GM18873 (cell line): Measurements from ENCODE around the gene HK2.
"Not testable (repeated sequence)": the region's sequence is repeated elsewhere in the genome, so short reads cannot be mapped to it uniquely, and the experiment has no call there.

Experiments used
- ATAC-seq: cut with Tn5 transposase; IDR thresholded peaks from one replicate; pipeline ENCODE4 v1.9.1; 2021; ENCODE audit warnings: mild to moderate bottlenecking, moderate library complexity, moderate number of reproducible peaks; ENCODE audit not compliant: unreplicated experiment, low FRiP score

The HK2 gene

DNA sequence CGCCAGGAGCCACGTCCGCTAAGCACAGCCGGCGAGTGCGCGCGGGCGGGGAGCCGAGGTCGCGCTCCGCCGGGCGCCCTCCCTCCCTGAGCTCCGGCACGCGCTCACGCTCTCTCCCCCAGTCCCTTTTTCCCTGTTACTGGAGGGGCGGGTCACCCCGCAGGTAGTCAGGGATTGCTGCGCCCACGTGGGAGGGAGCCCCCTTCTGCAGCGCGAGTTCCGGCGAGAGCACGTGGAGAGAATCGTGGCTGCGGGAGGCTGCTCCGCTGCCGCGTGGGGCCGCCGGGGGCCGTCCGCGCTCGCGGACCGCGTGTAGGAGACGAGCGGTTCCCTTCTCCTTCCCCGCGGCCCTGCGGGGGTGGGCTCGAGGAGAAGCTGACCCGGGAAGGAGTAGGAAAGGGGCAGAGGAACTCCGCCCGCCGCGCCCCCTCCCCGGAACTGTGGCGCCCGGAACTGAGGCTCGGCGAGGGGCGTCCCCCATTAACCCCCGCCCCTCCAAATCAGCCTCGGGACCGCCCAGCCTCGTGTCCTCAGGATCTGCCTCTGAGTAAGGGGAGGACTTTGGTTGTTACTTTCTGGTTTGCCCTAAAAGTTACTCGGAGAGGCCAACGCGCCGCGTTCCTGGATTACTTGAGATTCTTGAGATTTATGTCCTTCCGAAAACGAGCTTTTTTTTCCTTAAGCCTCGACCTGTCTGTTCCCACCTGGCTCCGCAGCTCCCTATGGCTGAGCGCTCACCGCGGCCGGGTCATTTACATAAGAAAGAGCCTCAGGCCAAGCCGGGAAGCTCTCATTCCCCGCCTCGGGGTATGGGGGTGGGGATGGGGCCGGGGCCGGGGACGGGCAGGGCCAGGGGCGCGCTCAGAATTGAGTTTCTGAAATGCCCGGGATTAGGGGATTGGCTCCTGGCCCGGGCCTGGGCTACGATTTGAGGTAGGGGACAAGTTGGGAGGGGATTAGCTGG lies 1.1 kb downstream of the HK2 start:
- ATAC-seq, result peak; percentile 42

DNA sequence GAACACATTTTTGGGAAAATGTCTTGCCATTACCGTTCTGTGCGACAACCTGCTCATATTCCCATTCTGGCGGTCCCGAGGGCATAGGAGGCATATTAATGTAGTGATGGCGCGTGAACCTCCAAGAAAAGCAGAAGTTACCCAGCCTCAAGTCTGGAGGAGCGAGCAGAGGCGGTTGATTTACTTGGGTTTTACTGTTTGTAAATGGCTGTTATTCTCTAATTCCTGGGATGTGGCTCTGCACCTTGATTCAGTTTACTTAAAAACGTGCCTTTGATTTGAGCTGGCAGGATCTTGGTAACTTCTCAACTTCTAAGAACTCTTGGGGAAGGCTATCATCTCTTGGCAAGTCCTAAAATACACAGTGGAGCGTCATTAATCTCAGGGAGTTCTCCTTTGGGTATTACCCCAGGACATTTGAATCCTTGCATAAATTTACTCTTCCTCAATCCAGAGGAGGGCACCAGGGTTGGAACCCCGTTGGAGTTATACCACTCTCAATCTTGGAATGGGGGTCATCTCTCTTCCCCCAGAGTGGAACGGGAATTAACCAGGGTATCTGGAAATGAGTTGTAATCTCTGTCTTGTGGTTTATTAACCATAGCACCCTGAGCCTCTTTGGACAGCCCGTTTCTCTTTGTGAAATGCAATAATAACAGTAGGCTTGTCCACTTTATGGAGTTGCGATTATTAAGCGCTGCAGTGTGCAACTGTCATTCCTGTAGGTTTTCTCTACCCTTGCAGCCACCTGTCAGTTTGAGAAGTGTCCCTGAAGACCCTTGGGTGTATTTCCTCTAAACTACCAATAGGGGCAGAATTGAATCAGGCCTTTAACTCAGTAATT lies 2.1 kb downstream of the HK2 start:
- ATAC-seq, result no peak

DNA sequence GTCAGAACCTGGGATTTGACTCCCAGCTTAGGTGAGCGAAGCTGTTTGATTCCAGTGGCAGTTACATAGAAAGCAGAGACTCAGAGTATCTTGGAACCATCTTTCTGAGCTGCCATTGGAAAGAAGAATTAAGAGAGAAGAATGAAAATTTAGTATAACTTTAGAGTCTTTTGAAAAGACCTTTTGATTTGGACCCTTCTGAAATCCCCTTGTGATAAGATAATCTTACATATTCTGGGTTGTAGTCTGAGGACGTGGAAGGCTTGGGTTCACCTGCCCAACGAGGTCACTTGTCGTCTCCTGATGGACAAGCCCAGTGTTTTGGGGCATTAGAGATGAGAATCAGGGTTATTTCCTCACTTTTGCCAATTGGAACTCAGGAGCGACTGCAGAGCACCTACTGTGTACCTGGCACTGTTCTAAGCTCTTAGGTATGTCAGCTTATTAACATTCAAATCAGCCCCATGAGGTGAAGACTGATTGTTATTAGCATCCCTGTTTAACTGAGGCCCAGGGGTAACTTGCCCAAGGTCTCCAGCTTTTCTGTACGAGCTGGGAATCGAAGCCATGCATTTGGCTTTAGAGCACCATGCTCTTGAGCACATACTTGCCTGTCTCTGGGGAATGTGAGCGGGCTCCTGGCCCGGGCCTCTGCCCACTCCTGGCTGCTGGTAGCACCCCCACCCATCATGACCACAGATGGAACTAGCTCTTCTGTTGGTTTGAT lies 2.9 kb downstream of the HK2 start:
- no peak for ATAC-seq

DNA sequence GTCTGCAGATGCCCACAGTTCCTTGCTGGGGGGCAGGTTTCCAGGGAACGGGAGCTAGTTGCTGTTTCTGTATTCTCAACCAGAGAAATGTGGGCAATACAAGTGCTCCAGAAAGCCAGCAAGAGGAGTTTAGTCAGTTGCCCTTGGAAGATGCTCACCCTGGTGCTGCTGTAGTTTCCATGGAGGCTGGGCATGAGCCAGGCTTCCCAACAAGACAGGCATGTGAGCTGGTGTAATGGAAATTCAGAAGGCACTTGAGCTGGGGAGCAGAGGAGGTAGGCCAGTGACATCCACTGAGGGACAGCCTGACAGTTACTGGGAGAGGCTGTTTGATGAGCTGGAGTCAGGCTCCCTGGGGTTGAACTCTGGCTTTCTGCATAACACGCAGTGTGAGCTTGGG lies 7.7 kb downstream of the HK2 start:
- no peak for ATAC-seq

DNA sequence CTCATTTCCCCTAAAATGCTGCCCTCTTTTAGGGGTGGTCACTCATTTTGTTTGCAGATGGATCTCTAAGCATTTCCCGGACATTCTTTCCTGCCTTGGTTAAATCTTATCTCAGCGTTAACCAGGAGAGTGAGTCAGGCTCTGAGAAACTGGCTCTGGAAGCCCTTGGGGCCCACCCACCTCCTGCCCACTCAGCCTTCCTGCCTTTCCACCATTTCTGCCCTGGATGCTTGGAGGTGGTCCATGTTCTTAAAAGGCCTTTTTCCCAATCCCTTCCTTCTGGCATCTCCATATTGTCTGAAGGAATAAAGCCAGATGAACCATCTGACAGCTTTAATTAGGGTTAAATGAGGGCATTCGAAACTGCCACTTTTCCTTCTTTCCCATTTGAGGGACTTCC lies 9.5 kb downstream of the HK2 start:
- ATAC-seq, result no peak

DNA sequence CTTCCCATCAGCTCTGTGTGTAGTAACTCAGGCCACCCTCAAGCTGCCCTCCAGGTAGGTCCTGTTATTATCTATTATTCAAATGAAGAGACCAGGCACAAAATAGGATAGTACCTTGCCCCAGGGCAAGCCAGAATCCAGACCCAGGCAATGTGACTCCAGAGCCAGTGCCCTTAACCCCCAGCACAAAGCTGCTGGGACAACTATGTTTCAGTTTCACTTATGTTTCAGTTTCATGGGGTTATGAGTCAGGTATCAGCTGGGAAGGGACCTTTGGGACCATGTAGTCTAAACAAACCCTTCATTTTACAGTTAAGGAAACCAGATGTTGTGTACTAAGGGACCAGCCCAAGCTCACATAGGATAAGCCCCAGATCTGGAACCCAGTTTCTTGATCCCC lies 10.0 kb downstream of the HK2 start:
- ATAC-seq, result peak; percentile 93

DNA sequence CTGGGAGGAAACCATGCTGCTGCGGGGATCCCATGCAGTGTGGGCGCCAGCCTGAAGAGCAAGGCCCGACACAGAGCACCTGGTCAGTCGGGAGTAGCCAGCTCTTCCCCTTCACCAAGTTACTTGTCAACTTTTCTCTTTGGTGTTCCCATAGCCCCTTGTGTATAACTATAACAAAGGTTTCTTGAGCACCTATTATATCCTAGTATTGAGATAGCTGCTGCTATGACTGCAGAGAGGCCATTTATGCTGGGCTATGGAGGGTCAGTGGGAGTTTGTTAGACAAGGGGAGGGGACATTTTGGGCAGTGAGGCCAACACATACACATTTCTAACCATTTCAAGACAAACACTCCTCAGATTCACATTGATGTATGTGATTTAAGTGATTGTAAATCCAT lies 10.8 kb downstream of the HK2 start:
- no peak for ATAC-seq

DNA sequence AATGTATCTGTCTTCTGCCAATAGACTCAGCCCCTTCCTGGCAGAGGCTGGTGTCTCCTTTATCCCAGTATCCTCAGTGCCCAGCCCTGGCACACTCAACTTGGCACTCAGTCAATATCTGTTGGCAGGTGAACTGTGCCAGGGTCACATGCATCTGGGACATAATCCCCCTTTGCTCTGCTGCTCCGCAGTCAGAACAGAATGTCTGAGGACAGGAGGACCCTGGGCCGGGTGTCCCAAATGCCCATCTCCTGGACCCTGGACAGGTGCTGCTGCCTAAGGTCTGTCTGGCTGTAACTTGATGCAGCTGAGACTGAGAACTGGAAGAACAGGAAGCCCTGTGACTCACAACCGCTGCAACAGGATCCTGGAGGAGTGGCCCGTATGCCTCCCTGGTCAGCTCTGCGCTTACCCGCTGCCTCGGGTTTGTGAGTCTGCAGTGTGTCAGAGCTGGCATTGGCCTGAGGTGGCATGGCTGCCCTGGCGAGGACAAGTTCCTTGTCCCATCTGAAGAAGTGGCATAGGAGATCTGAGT lies 11.4 kb downstream of the HK2 start:
- no peak for ATAC-seq

DNA sequence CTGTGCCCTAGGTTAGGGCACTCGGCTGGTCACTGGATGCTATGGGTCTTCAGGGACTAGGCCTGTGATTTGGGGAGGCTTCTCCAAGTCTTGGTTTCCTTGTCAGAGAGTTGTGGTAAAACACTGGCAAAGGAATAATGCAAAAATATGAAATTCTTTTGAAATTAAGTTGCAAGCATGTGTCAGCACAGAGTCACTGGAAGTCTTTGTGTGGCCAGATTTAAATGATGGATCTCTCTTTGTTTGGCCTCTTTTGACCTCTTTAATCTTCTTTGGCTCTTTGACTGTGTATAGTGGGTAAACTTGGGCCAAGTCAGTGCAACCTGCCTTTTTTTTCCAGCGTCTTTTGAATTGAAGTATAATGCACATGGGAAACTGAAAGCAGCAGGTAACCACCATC lies 12.1 kb downstream of the HK2 start:
- ATAC-seq, result no peak

DNA sequence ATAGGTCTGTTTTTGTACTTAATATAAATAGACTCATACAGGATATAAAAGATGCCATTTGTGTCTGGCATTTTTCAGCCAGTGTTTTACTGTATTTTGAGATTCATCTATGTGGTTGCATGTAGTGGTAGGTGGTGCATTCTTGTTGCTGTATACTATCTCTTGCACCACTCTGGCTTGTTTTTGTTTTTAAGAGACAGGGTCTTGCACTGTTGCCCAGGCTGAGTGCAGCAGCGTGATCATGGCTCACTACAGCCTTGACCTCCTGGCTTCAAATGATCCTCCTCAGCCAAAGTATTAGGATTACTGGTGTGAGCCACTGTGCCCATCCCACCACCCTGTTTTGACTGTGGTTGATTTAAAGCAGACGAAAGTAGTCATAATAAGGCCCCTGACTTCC lies 12.6 kb downstream of the HK2 start:
- ATAC-seq, result no peak

DNA sequence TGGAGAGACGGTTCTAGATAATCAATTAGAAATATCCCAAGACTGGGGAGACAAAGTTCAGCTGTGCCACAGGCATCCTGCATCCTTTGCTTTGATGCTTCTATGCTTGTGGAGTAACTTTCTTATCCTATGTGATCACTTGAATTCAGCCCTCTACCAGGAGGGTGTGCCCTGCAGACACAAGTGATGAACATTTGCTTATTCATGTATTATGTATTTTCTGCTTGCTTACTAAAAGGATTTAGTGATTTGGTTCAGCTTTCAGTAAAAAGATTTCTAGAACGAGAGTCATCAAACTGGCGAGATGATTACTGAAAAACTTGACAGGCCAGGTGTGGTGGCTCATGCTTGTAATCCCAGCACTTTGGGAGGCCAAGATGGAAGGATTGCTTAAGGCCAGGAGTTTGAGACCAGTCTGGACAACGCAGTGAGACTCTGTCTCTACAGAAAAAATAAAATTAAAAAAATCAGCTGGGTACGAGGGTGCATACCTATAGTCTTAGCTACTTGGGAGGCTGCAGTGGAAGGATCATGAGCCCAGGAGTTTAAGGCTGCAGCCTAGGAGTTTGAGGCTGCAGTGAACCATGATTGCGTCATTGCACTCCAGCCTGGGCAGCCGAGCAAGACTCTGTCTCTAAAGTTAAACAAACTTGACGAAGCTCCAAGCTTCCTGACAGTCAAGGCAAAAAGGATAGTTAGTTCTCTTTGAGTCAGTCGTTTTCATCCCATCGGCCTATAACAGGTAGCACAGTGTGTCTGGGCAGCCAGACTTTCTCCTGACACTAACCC lies 13.3 kb downstream of the HK2 start:
- ATAC-seq, result no peak

DNA sequence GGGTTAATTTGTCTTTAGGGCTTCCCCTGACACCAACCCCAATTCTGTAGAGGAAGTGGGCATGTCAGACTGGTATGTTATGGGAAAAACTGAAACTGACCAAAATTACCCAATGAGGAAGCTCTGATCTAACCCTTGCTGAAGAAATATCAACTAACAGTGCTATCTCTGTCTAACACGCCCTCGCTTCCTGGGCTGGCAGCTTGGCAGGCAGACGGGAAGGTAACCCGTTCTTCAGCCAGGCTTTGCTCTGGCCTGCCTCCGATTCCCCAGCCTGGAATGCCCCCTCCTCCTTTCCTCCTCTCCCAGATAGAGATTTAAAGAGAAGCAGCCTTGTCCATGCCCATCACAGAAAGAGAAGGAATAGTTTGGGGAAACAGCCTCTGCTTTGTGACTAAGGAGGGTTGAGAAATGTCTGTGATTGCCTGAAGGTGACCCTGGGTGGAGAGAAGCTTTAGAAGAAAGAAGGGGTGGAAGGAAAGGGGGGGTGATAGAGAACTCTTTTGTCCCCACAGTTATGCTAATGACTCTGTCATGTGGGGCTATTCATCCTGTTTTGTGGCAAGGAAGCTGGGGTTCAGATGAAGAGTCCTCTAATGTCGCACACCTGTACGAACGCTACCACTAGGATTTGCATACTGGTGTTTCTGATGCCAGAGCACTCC lies 15.4 kb downstream of the HK2 start:
- peak; percentile 85 for ATAC-seq

DNA sequence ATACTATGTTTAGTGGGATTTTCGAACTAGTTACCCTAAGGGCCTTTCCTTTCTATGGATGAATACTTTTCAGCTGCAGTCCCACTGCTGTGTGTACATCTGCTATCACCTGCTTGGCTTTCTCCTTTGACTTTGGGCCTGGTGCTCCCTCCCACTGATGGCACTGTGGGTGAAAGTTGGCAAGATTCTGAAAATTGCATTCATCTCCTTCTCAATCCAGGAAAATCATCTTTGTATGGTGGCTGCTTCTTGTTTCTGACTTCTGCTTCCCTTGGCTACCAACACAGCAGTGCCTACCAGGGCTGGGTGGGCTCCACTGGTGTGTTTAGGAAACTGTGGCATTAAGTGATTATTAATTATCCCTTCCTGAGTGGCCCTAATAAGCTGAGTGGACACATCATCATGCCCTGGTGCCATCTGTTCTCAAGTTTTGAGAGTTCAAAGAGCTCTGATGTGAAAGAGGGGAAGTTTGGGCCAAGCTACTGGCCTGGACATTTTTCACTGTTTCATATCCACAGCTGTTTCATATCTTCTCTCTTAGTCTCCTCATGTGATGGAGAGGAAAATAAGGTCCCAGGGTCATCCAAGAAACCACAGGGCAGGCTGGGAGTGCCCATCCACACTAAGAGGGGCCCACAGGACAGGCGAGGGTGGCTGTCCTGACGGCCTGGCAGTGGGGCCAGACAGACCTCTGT lies 16.7 kb downstream of the HK2 start:
- ATAC-seq, result no peak

DNA sequence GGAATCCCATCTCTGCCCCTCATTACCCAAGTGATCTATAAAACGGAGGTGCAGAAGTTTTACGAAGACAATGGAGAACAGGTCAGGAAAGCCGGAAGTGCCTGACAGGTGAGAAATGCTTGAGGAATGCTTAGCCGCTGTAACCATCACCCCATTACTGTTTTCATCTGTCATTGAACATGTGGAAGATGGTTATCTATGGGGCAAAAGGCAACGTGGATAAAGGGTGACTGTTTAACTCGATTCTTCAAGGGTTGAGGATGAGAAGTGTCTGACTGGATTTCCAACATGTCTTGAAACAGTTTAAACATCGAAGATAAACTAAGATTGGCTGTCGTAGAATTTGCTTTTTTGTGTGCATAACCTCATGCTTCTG lies 17.3 kb downstream of the HK2 start:
- ATAC-seq, result no peak

DNA sequence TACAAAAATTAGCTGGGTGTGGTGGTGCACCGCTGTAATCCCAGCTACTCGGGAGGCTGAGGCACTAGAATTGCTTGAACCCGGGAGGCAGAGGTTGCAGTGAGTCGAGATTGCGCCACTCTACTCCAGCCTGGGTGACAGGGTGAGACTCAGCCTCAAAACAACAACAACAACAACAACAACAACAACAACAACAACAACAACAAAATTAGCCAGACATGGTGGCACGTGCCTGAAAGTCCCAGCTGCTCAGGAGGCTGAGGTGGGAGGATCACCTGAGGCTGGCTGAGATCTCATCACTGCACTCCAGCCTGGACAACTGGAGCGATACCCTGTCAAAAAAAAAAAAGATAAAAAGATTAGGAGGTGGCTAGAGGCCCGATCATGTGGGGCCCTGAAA lies 19.4 kb downstream of the HK2 start:
- ATAC-seq, result not testable (repeated sequence)

DNA sequence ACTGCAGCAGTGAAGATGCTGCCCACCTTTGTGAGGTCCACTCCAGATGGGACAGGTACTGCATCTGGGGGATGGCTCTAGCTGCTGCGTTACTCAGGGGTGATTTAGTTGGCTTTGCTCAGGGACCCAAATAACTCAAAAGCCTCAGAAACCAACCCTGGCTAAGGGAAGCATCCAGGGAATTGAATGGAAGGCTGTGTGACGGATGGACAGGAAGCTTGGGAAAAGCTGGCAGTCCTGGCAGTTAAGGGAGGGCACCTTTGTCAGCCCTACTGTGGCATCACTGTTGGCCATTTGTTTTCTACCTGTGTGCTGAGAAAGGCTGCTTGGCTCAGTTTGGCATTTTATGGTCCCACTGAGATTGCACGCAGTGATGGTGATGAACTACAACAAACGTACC lies 20.5 kb downstream of the HK2 start:
- ATAC-seq, result no peak

DNA sequence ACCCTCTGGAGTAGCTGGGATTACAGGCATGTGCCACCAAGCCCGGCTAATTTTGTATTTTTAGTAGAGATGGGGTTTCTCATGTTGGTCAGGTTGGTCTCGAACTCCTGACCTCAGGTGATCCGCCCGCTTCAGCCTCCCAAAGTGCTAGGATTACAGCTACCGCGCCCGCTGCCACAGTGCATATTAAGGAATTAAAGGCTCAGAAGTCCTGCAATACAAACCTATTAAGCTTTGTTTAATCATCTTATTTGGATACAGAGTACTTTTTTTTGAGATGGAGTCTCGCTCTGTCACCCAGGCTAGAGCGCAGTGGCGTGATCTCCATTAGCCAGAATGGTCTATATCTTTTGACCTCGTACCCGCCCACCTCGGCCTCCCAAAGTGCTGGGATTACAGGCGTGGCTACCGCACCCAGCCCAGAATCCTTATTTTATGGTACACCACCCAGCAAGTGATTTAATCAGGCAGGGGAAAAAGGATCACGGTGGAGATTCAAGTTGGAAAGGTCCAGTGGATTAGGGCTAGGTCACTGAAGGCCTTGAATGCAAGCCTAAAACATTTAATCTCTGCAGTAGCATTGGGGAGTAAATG lies 21.3 kb downstream of the HK2 start:
- ATAC-seq, result not testable (repeated sequence)

DNA sequence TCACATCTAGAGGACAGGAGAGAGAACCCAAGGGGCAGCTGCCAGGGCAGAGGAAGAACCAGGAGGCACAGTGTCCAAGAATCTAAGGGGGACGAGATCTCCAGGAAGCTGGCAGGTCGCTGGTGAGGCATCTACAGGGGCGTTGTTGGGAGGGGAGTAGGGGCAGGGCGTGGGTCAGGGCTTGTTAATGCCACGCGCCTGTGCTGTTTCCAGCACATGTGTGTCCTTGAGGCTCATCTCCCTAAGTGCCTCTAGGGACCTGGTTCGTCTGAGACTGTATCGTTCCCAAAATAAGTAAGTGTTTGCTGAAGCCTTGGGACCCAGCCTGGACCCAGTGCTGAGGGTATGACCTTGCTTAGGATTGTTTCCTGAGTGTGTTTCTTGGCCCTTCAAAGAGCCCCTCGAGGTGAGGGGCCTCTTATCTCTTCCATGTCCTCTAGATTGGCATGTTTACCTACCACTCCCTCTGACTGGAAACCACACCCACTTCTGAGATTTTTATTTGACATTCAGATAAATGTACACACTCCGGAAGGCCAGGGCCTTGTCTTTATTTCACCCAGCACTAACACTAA lies 22.2 kb downstream of the HK2 start:
- no peak for ATAC-seq
